IMR-90 (cell line): ENCODE results near the gene FNBP1. TPM values are rescaled to one million over a fixed set of nuclear protein-coding genes. Genes with fewer than 3 reads are reported as not detected.

ENCODE experiments used
- ATAC-seq: fragments of 200-7000 bp; cut with Tn5 transposase; 2 replicates; pipeline ENCODE4 v1.9.1; 2020; ENCODE audit warnings: low read depth, mild to moderate bottlenecking, moderate library complexity
- BruUV-seq: library from RNA; stranded (reverse); fragments of 400-500 nt; replicated peaks from 2 replicates; lab custom pipeline; 2021; lab: Mats Ljungman, UMichigan
- CTCF ChIA-PET: fragments of 300-600 bp; formaldehyde crosslinking; extraction: SDS; loops from one replicate; lab custom pipeline; 2021; ENCODE audit warnings: antibody characterized with exemption; lab: Yijun Ruan, JAX
- POLR2A ChIA-PET: fragments of 300-600 bp; sonication (Branson Sonifier 250); formaldehyde crosslinking; loops from one replicate; lab custom pipeline; 2022; ENCODE audit warnings: antibody characterized with exemption; ENCODE audit not compliant: unreplicated experiment; lab: Charles Lee
- DNase-seq: peaks from one replicate; pipeline ENCODE4 v3.0.0; 2013
- H2AFZ ChIP-seq: replicated peaks from 2 replicates; pipeline ENCODE3; 2013; ENCODE audit warnings: low read length, mild to moderate bottlenecking; ENCODE audit not compliant: poor library complexity
- H2AK5ac ChIP-seq: 2 replicates; pipeline ENCODE4 v1.6.1; 2013; ENCODE audit warnings: low read depth, low read length, inconsistent platforms
- H2AK9ac ChIP-seq: replicated peaks from 2 replicates; pipeline ENCODE3; 2013; ENCODE audit warnings: mild to moderate bottlenecking, low read depth, low read length, moderate library complexity; ENCODE audit not compliant: poor library complexity
- H2BK120ac ChIP-seq: 2 replicates; pipeline ENCODE4 v1.6.1; 2013; ENCODE audit warnings: low read depth, low read length, inconsistent platforms
- H2BK15ac ChIP-seq: 3 replicates; pipeline ENCODE4 v1.6.1; 2013; ENCODE audit warnings: low read depth, low read length, inconsistent platforms
- H2BK20ac ChIP-seq: 2 replicates; pipeline ENCODE4 v1.6.1; 2013; ENCODE audit warnings: low read depth, mild to moderate bottlenecking, inconsistent platforms, low read length, moderate library complexity
- H2BK5ac ChIP-seq: 2 replicates; pipeline ENCODE4 v1.6.1; 2013; ENCODE audit warnings: mild to moderate bottlenecking, low read depth, low read length, inconsistent platforms; ENCODE audit not compliant: poor library complexity, severe bottlenecking
- H3K14ac ChIP-seq: replicated peaks from 2 replicates; pipeline ENCODE4 v1.6.1; 2013; ENCODE audit warnings: low read depth, low read length, inconsistent platforms
- H3K18ac ChIP-seq: 2 replicates; pipeline ENCODE4 v1.6.1; 2013; ENCODE audit warnings: low read depth, low read length, control low read depth
- H3K23ac ChIP-seq: 2 replicates; pipeline ENCODE4 v1.6.1; 2013; ENCODE audit warnings: low read depth, low read length, inconsistent platforms
- H3K27ac ChIP-seq: 2 replicates; pipeline ENCODE4 v1.5.1; 2013; ENCODE audit warnings: mild to moderate bottlenecking, control low read depth, low read length; ENCODE audit not compliant: insufficient read depth
- H3K27me3 ChIP-seq: 2 replicates; pipeline ENCODE4 v1.6.1; 2013; ENCODE audit warnings: low read length; ENCODE audit not compliant: control insufficient read depth, insufficient read depth
- H3K36me3 ChIP-seq: 2 replicates; pipeline ENCODE4 v1.6.1; 2013; ENCODE audit warnings: low read length, mixed read lengths; ENCODE audit not compliant: control insufficient read depth, insufficient read depth
- H3K4ac ChIP-seq: 2 replicates; pipeline ENCODE4 v1.6.1; 2013; ENCODE audit warnings: low read depth, low read length, inconsistent platforms
- H3K4me1 ChIP-seq: 2 replicates; pipeline ENCODE4 v1.6.1; 2013; ENCODE audit warnings: low read length, mixed read lengths; ENCODE audit not compliant: control insufficient read depth, insufficient read depth
- H3K4me2 ChIP-seq: 2 replicates; pipeline ENCODE4 v1.6.1; 2013; ENCODE audit warnings: low read depth, mild to moderate bottlenecking, control low read depth, low read length, moderate library complexity
- H3K4me3 ChIP-seq: 2 replicates; pipeline ENCODE4 v1.5.1; 2013; ENCODE audit warnings: low read depth, mild to moderate bottlenecking, control low read depth, low read length, moderate library complexity; ENCODE audit not compliant: insufficient read depth
- H3K56ac ChIP-seq: 2 replicates; pipeline ENCODE4 v1.6.1; 2013; ENCODE audit warnings: low read length, inconsistent platforms; ENCODE audit not compliant: insufficient read depth; ENCODE audit errors: extremely low read depth
- H3K79me1 ChIP-seq, 2 experiments: 2 replicates each; pipeline ENCODE4 v1.6.1; 2013; ENCODE audit warnings: low read length in 2 of 2, inconsistent platforms in 1 of 2, low read depth in 1 of 2
- H3K9ac ChIP-seq: 2 replicates; pipeline ENCODE4 v1.6.1; 2013; ENCODE audit warnings: low read depth, low read length, control low read depth
- H3K9me1 ChIP-seq: 2 replicates; pipeline ENCODE4 v1.6.1; 2013; ENCODE audit warnings: low read length, inconsistent platforms; ENCODE audit not compliant: insufficient read depth
- H3K9me3 ChIP-seq: 2 replicates; pipeline ENCODE4 v1.6.1; 2013; ENCODE audit warnings: low read length; ENCODE audit not compliant: control insufficient read depth, insufficient read depth
- H4K20me1 ChIP-seq: 2 replicates; pipeline ENCODE4 v1.6.1; 2013; ENCODE audit warnings: low read length, inconsistent platforms; ENCODE audit not compliant: insufficient read depth
- H4K5ac ChIP-seq: 2 replicates; pipeline ENCODE4 v1.6.1; 2013; ENCODE audit warnings: mild to moderate bottlenecking, low read depth, low read length, control low read depth
- H4K8ac ChIP-seq, 2 experiments: 2 replicates each; pipeline ENCODE4 v1.6.1; 2013; ENCODE audit warnings: low read depth in 2 of 2, low read length in 2 of 2, control low read depth in 1 of 2, inconsistent platforms in 1 of 2
- H4K91ac ChIP-seq: 2 replicates; pipeline ENCODE4 v1.6.1; 2013; ENCODE audit warnings: low read depth, low read length, inconsistent platforms; ENCODE audit not compliant: insufficient read depth
- BHLHE40 ChIP-seq: fragments of 150-350 bp; IDR thresholded peaks from 2 replicates; pipeline ENCODE4 v1.6.1; 2016; ENCODE audit warnings: mild to moderate bottlenecking, low read depth, low read length
- CEBPB ChIP-seq: IDR thresholded peaks from 2 replicates; pipeline ENCODE4 v1.6.1; 2012; ENCODE audit warnings: low read depth, low read length, improper control_type of control experiment
- CHD1 ChIP-seq: IDR thresholded peaks from 2 replicates; pipeline ENCODE4 v1.6.1; 2012; ENCODE audit warnings: low read depth, low read length, improper control_type of control experiment
- CTCF ChIP-seq: conservative IDR thresholded peaks from 2 replicates; pipeline ENCODE4 v1.5.1; 2012; ENCODE audit warnings: mild to moderate bottlenecking, low read depth, low read length, improper control_type of control experiment
- ELK1 ChIP-seq: fragments of 150-350 bp; IDR thresholded peaks from 2 replicates; pipeline ENCODE4 v1.6.1; 2016; ENCODE audit warnings: low read depth, mild to moderate bottlenecking, low read length, moderate library complexity, borderline replicate concordance
- FOS ChIP-seq: fragments of 150-350 bp; IDR thresholded peaks from 2 replicates; pipeline ENCODE4 v1.6.1; 2016; ENCODE audit warnings: low read depth, low read length
- MAFK ChIP-seq: IDR thresholded peaks from 2 replicates; pipeline ENCODE4 v1.6.1; 2012; ENCODE audit warnings: low read depth, low read length, improper control_type of control experiment
- MAZ ChIP-seq: IDR thresholded peaks from 2 replicates; pipeline ENCODE4 v1.6.1; 2012; ENCODE audit warnings: low read depth, mild to moderate bottlenecking, low read length, improper control_type of control experiment, moderate library complexity, borderline replicate concordance
- MXI1 ChIP-seq: IDR thresholded peaks from 2 replicates; pipeline ENCODE4 v1.6.1; 2012; ENCODE audit warnings: low read depth, mild to moderate bottlenecking, low read length, moderate library complexity, borderline replicate concordance
- NFE2L2 ChIP-seq: fragments of 150-350 bp; IDR thresholded peaks from 2 replicates; pipeline ENCODE4 v1.6.1; 2016; ENCODE audit warnings: low read depth, mild to moderate bottlenecking, low read length
- POLR2A ChIP-seq: IDR thresholded peaks from 2 replicates; pipeline ENCODE4 v1.6.1; 2012; ENCODE audit warnings: mild to moderate bottlenecking, low read depth, low read length
- RAD21 ChIP-seq: IDR thresholded peaks from 2 replicates; pipeline ENCODE4 v1.6.1; 2012; ENCODE audit warnings: low read length, improper control_type of control experiment
- RCOR1 ChIP-seq: IDR thresholded peaks from 2 replicates; pipeline ENCODE4 v1.6.1; 2012; ENCODE audit warnings: mild to moderate bottlenecking, low read length, improper control_type of control experiment; ENCODE audit not compliant: insufficient replicate concordance
- RFX5 ChIP-seq: IDR thresholded peaks from 2 replicates; pipeline ENCODE4 v1.8.0; 2012; ENCODE audit warnings: low read depth, mild to moderate bottlenecking, low read length, moderate library complexity
- SMC3 ChIP-seq: fragments of 150-350 bp; IDR thresholded peaks from 2 replicates; pipeline ENCODE4 v1.6.1; 2016; ENCODE audit warnings: low read depth, mild to moderate bottlenecking, antibody characterized with exemption, low read length, moderate library complexity
- USF2 ChIP-seq: fragments of 150-350 bp; IDR thresholded peaks from 2 replicates; pipeline ENCODE4 v1.6.1; 2017; ENCODE audit warnings: mild to moderate bottlenecking, antibody characterized with exemption, low read length, low read depth
- WGBS, 2 experiments: methylation state at CpG; one replicate each; pipeline versions ENCODE4 v1.1.5 to v1.1.7; 2013; ENCODE audit warnings: missing lambda C conversion rate in 2 of 2; ENCODE audit not compliant: insufficient read length in 1 of 2; ENCODE audit errors: extremely low coverage in 2 of 2; 5-methylcytosine and 5-hydroxymethylcytosine counted together
- dilution Hi-C: fragments of 300-500 bp; cut with HindIII; formaldehyde crosslinking; loops from one replicate; pipeline ENCODE4 v1.14.3; 2018; ENCODE audit warnings: low sequenced_read_pairs; ENCODE audit not compliant: unreplicated experiment
- in situ Hi-C: fragments of 300-500 bp; cut with MboI; formaldehyde crosslinking; loops from 3 replicates; pipeline ENCODE4 v1.14.3; 2019; ENCODE audit warnings: low sequenced_read_pairs, inconsistent platforms, mixed read lengths
- intact Hi-C: fragments of 100-400 bp; cut with micrococcal nuclease; formaldehyde crosslinking; loops from 2 replicates; pipeline ENCODE4 v1.10.0; 2022
- polyA plus RNA-seq, 3 experiments: library from polyadenylated mRNA; depleted of rRNA; stranded (reverse); fragments of >200 nt; gene quantifications; 2 replicates each; pipeline ENCODE4 v1.2.3, GENCODE V29; 2012; ENCODE audit warnings: low replicate concordance in 1 of 3
- total RNA-seq: library from RNA; depleted of rRNA; stranded (reverse); fragments of >200 nt; gene quantifications from 2 replicates; pipeline ENCODE4 v1.2.3, GENCODE V29; 2012

Gene FNBP1
- total and polyA plus RNA-seq, 2 of the 4 experiments (the other 2 are of a cell fraction), result 10.3 to 15.4 TPM

GRCh38 chr9:129981180-129981907 is 61.6 kb downstream of the FNBP1 start:
- dilution Hi-C loops (no loop called here), intact Hi-C loops (no loop called here), in situ Hi-C loops (no loop called here)
- Histone ChIP-seq H2AK9ac (no peak overlapping the region), H3K36me3 (peaks cover 9% of the 10 kb centered on the region), H2AFZ (no peak overlapping the region), H2BK20ac (no peak overlapping the region), H3K79me1 (peaks cover 6 to 11% of the 10 kb centered on the region in 2 experiments; a peak in 2 of 4 replicates), H3K9ac (no peak overlapping the region), H2BK120ac (no peak overlapping the region), H3K4ac (no peak overlapping the region), H3K9me1 (no peaks in the 10 kb centered on the region), H4K5ac (no peak overlapping the region), H3K14ac (no peak overlapping the region), H3K23ac (no peak overlapping the region), H3K4me2 (no peak overlapping the region), H4K8ac (no peak overlapping the region), H3K56ac (no peak overlapping the region), H3K9me3 (no peaks in the 10 kb centered on the region), H4K91ac (no peak overlapping the region), H3K27me3 (no peaks in the 10 kb centered on the region), H2BK5ac (no peak overlapping the region), H3K4me1 (no peaks in the 10 kb centered on the region), H2AK5ac (no peak overlapping the region), H3K18ac (no peak overlapping the region), H3K4me3 (no peak overlapping the region), H2BK15ac (no peak overlapping the region), H4K20me1 (no peaks in the 10 kb centered on the region), H3K27ac (no peak overlapping the region)
- TF ChIP-seq BHLHE40 (no peak), CTCF (no peak), USF2 (no peak), ELK1 (no peak), RFX5 (no peak), MAFK (no peak), SMC3 (no peak), CHD1 (no peak), MAZ (no peak), CEBPB (no peak), MXI1 (no peak), FOS (no peak), RCOR1 (no peak), POLR2A (no peak), RAD21 (no peak), NFE2L2 (no peak)
- ChIA-PET CTCF (no interaction called here), POLR2A (no interaction called here)
- no TSS peak for BruUV-seq
- ATAC-seq (no peak), DNase-seq (no peak)
- 100% methylated on average over 2 of the region's 15 CpGs; no CpG with 5 or more reads in 1 of the 2 experiments for WGBS, 2 experiments
